Cardiac septum (tissue), 1 donor: ENCODE data around the gene CRADD. TPM values are rescaled to one million over a fixed set of nuclear protein-coding genes. Genes with fewer than 3 reads are reported as not detected.
"Not testable (repeated sequence)": the region's sequence is repeated elsewhere in the genome, so short reads cannot be mapped to it uniquely, and the experiment has no call there.

Experiments
- DNase-seq: peaks from one replicate; pipeline ENCODE4 v3.0.0-alpha.2; 2020; ENCODE audit warnings: low spot score
- intact Hi-C: fragments of 100-400 bp; cut with DNase I; formaldehyde crosslinking; loops from one replicate; pipeline ENCODE4 v1.14.0; 2022
- long read RNA-seq: library from polyadenylated mRNA; unstranded; transcript quantifications from one replicate; pipeline ENCODE4 v2.0.0, GENCODE V29; 2021
- total RNA-seq: library from RNA; stranded (reverse); fragmentation: NEBNext Ultra II Directional; extraction: Animal tissue kit (Norgen Biotek cat#: 25700); gene quantifications from one replicate; pipeline ENCODE4 v1.2.1, GENCODE V29; 2021
- donor health status: DM: no; HTN: no; CAD: no.

CRADD gene
- 50.8 TPM for total RNA-seq
- long read RNA-seq, transcript CRADD-201 (3 exons, 1,169 nt): major isoform, 30 of 46 reads
- long read RNA-seq, partial matches to known transcripts: 1 of 46 reads
- long read RNA-seq, other reads (novel, unspliced or antisense): 15 of 46 reads

DNA sequence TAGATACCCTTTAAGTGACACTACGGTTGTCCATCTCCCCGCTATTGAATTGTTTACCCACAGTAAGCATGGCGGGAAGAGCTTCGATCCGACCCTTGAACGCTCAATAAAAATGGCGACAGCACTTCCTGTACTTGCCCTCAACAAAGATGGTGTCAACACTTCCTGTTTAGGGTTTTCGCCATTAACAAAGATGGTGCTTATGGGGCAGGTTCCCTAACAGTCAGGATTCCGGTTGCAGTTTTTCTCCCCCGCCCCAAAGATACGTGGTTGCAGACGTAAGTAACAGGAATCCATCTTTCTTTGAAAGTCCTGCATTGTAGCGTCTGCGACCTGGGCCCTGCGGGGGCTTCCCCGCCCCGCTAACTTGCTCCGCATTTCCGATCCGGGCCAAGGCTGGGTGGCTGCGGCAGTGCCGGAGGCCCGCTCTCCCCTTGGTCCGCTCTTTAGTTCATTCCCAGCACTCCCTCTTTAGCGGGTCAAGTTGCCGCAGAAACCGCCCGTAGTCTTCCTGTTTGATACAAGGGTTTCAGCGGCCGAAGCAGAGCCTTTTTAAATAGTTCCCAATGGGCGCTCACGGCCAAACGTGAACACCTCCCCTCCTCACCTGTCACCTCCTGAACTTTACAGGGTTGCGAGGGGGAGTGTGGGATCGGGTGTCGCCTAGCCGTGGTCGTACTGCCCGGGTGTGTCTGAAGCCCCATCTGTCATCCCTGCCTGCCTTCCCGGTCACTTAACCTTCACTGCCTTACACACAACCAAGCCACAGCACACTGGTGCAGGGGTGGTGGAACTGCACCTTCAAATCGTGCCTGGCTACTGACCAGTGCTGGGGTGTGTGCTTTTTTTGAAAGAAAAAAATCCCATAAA is at the start of gene CRADD:
CRADD (plus strand) TSS at position 181 of the 870 bp plus-strand sequence.
- intact Hi-C loops: loop anchor here (1.0 to 10.0 kb wide), 7 partner anchors 65 to 425 kb away; no protein-coding TSS in a partner anchor
- peak; percentile 87 for DNase-seq

DNA sequence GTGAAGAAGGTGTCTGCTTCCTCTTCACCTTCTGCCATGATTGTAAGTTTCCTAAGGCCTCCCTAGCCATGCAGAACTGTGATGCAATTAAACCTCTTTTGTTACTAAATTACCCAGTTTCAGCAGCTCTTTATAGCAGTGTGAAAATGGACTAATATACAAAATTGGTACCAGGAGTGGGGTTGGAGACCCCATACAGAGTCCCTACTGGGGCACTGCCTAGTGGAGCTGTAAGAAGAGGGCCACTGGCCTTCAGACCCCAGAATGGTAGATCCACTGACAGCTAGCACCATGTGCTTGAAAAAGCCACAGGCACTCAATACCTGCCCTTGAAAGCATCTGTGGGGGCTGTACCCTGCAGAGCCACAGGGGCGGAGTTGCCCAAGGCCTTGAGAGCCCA is 44.8 kb upstream of the CRADD start:
- DNase-seq: no peak
- intact Hi-C loops: no loop called here

DNA sequence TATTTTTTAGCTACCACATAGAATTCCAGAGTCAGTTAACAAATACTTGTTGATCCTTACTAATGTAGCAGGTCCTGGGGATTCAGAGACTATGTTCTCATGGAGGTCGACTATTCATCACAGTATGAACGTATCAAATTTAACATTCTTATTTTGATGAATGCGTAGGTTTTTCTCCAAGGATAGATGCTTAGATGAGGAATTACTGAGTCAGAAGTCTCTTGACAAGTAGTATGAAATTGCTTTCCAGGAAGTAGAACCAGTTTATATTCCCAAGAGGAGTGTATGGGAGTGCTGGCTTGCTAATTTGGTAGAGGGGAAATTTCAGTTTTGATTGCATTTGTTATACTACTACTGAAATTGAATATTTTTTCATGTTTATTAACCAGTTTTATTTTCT is 42.8 kb upstream of the CRADD start:
- intact Hi-C loops: no loop called here
- DNase-seq: no peak

DNA sequence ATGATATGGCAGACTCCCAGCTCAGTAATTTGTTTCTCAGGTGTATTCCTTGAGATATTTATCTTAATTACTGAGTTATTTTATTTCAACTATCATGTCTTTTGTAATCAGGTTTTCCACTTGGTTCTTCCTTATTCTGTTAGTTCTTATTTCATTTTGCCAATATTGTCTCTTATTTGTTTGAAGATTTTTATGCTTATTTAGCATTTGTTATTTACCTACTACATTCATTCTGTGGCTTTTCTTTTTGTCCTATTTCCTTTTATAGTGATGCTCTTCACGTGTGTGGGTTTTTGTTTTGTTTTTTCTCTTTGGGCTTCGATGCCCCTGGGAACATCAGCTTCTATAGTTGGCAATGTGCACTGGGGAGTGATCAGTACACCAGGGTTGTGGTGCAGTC is 40.5 kb upstream of the CRADD start:
- DNase-seq: no peak
- intact Hi-C loops: no loop called here

DNA sequence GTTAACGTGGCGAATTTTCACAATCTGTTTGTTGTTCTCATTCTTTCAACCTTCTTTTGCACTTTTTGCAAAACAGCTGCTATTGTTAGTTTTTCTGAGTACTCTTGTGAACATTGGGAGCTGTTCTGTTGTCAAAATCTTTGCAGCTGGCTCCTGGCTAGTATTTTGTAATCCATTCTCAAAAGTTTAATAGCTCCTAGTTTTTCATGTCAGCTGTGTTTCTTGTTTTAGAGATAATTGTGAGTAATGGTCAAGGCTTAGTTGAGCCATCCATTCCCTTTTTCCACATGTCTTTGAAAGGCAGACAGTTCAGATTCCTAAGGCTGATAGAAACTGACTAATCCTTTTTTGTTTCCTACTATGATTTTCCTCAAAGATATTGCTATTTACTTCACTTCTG is 39.1 kb upstream of the CRADD start:
- intact Hi-C loops: no loop called here
- DNase-seq: no peak

DNA sequence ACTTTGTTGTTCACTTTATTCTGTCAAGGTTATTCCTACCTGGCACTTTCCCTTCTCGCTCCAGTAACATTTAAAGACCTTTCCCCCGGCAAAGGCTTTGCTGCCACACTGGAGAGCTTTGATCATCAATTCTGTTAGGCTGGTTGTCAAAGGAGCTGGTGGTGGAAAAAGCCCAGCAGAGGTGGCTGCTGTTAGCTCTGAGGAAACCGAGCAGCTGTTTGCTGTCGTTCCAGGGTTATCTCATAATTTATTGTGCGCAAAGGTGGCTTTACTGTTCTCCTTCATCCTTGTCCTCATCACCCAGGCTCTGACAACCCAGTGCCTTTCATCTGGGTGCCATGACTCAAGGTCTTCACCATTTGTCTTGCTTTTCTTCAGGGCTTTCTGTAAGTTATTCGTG is 38.2 kb upstream of the CRADD start:
- intact Hi-C loops: no loop called here
- DNase-seq: no peak

DNA sequence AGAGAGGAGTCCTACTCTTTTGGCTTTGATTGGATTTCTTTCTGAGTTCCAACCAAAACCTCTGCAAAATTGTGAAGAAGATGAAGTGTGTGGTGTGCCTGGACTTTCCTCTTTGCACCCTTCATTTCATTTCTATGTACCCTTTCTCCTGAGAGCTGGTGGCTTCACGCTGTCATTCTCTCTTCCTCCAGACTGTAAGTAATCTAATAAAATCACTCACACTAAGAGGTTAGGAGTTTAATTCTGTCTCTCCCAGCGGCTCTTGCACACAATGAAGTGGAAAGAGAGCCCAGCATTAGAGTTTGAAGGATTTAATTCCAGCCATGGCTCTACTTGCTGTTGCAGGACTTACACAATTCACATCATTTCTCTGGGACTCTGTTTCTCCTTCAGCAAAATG is 37.8 kb upstream of the CRADD start:
- no peak for DNase-seq
- intact Hi-C loops: no loop called here

DNA sequence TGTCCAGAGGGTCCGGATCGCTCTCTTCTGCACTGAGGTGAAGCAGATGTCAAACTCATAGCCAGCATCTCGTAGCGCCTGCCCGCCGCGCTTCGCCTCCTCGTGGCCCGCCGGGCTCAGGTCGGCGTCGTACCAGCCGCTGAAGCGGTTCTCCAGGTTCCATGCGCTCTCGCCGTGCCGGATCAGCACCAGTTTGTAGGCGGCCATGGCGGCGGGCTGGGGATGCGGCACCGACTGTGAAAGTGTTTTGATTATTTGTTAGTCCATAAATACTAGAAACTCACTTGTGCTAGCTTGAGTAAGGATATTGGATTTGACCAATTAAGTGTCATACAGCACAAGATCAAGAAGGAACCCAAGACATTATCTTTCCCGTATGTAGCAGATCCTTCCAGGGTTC is 35.8 kb upstream of the CRADD start:
- DNase-seq, intact Hi-C loops: not testable (repeated sequence)

DNA sequence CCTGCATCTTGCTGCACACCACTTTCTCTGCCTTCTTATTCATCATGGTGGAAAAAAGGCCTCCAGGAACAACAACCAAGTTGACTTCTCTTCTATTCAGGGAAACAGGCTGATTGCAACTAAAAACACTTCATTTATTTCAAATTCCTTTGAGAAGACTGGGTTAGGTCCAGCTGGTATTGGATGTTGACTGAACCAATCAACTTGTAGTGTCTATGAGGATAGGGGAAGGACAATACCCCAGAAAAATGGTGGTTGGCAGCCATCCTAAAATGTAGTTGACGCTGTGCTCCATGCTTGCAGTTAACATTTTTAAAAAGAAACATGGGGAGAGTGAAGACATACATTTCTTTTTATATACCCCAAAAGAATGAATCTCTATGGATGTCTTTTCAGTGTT is 34.4 kb upstream of the CRADD start:
- intact Hi-C loops: no loop called here
- no peak for DNase-seq

DNA sequence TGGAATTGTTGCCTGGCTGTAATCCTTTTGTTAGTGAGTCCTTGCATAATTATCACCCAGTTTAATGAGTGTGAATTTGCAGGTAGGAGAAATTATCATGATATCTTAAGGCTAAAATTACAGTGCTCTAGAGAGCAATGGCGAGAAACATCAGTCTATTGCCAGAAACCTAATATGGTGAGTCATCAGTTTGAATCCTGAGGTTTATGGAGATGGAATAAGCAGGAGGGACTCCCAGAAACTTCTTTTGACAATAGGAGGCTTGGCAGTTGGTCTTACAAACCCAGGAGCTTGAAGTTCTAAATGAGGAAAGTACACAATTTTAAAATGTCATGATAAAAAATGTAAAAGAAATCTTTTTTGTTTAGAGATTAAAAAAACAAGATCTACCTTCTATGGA is 31.5 kb upstream of the CRADD start:
- no peak for DNase-seq

DNA sequence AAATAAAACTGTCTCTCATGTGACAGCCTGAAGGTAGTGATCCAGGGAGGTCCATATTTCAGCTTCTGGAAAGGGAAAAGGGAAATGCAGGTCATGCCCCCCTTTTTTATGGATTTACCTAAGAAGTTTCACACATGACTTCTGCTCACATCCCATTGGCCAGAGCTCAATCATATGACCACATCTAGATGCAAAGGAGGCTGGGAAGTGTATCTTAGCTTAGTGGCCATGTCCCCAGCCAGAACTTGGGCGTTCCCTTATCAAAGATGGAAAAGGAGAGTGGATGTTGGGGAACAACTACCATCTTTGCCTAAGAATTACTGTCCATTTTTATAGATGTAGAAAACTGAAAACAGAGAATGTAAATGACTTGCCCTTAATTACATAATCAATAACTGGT is 26.5 kb upstream of the CRADD start:
- no peak for DNase-seq
- intact Hi-C loops: no loop called here

More for the DNA sequence above, 31.5 kb upstream of the CRADD start:
- intact Hi-C loops: no loop called here

DNA sequence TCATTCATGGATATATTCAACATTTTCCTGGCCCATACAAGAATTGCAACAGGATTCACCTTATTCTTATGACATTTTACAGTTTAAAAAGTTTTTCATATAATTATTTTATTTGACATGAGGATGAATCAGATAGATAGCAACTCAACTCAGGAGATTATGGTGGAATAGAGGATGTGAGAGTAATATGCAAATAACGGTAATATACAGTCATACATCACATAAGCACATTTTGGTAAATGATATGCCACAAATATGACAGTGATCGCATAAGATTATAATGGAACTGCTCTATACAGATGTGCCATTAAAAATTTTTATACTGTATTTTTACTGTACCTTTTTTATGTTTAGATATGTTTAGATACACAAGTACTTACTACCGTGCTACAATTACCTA is 24.1 kb upstream of the CRADD start:
- intact Hi-C loops: no loop called here
- no peak for DNase-seq

DNA sequence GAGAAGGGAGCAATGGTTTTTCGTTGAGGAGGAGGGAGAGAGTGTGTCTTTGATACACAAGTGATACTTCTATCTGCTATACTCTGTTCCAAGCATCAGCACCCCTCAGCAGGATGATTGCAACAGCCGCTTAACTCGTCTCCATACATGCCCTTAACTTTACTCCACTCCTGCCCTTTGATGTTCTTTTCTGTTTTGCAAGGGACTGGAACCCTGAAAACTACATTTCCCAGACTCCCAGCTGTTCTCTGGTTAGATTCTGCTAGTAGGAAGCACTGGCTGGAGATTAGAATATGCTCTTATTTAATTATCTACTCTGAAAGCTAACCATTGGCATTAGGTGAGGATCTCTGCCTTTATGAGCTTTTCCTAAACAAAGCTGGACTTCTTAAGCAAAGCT is 23.5 kb upstream of the CRADD start:
- no peak for DNase-seq
- intact Hi-C loops: no loop called here

DNA sequence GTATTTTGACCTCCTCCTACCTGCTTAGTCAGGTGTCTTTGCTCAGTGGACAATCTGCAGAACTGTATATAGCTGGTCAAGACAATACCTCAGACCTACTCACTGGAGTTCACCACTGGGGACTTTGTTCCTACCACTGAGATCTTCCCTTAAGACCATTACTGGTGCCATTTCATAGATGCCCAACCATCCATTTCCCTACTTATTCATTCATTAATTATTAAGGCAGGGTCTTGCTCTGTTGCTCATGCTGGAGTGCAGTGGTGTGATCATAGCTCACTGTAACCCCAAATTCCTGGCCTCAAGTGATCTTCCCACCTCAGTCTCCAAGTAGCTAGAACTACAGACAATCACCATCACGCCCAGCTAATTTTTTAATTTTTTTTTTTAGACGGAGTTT is 22.8 kb upstream of the CRADD start:
- DNase-seq: no peak
- intact Hi-C loops: no loop called here

DNA sequence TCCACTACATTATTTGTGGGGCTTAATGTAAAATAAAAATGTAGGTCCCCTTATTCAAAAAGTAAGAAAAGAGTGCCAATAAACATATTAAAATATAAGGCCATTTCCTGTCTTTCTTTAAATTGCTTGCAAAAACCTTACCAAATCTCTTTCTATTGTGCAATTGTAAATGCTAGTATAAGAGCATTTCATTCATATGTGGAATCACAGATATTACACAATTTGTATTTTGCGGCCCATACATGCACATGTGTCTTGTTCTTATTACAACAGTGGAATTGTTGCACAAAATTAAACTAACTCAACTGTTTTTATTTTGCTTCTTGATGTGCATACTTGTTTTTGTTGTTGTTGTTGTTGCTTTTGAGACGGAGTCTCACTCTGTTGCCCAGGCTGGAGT is 20.1 kb upstream of the CRADD start:
- DNase-seq: no peak
- intact Hi-C loops: no loop called here

DNA sequence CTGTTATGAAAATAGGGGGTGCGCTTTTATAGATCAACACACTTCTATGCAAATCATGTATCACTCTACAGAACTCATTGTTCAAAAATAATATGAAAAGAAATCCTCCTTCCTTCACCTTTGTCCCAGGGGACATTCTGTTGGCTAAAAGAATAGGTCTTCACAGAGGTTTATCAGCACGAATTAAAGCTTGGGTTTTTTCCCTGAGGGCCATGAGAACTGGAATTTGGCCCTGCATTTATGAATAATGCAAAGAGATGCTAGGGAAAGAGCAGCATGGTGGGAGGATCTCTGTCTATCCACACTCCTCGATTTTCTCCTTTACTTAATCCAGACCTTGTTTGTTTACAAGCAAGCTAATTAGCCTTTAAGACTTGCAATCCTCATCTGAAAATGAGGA is 16.2 kb upstream of the CRADD start:
- DNase-seq: no peak
- intact Hi-C loops: no loop called here

DNA sequence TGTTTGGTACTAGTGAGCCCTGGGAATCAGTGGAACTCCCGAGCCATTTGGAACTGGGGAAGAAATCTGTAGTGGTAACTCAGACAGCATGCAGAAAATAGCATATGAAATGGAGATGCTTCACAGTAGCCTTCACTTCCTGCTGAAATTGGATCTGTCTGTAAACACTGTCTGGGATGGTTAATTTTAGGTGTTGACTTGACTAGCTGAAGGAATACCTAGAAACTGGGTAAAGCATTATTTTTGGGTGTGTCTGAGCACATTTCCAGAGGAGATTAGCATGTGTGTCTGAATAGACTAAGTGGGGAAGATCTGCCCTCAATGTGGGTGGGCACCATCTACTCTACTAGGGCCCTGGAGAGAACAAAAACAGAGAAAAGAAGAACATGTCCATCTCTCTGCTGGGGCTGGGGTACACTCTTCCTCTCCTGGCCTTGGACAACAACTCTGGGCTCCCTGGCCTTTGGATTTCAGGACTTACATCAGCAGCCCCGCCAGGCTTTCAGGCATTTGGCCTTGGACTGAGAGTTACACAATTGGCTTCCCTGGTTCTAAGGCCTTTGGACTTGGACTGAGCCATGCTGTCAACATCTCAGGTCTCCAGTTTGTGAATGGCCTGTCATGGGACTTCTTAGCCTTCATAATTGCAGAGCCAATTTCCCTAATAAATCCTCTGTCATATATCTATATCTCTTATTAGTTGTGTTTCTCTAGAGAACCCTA is 14.0 kb upstream of the CRADD start:
- intact Hi-C loops: no loop called here
- no peak for DNase-seq

DNA sequence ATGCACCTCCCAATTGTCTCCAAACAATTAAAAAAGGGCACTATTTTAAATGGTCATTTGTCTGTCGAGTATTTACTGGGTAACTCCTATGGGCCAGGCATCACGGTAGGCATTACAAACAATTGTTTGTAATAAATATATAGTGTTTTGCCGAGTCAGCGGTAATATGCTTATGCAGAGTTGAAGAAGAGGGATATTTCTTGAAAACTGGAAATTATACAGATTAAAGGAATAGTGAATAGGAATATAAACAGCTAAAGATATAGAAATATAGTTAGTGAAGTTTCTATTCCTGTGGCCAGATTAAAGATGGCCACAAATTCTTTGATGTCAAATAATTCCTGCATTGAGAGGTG is 13.5 kb upstream of the CRADD start:
- intact Hi-C loops: no loop called here
- DNase-seq: no peak

DNA sequence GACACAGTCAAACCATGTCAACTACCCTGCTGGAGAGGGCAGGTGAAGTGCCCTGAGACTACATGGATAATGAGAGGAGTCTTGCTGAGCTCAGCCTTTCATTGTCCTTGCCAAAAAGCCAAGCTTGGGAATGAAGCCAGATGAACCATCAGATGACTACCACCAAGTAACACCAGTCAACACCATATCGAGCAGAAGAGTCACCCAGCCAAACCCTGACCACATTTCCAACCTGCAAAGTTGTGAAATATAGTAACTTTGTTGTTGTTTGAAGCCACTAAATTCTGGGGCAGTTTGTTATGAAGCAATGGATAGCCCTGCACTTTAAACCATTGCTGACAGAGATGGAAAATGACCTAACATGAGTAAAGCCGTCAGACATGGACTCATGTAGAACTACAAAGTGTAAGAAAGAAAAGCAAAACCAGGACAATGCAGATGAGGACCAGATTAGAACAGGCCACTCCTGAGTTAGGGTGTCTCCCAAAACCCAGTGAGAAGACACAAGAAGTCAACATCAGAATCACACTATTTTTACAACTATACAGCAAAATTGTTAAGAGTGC is 12.5 kb upstream of the CRADD start:
- DNase-seq: no peak
- intact Hi-C loops: no loop called here

DNA sequence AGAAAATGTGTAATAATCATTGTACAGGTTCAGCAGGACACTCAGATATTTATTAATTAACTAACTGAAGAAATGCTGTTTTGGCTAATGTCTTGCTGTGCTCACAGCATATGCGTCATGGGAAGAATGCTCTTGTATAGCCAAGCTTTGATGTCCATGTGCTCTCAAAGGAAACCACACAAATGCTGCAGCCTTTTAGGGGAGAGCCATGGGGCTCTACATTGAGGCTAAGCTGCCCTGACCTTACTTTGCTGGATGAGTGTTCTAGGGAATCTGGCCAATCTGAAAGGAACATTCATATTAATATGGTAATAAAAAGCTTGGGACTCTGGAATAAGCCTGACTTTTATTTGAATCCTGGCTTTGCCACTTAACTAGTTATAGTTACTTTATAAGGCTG is 9.5 kb upstream of the CRADD start:
- intact Hi-C loops: no loop called here
- DNase-seq: no peak
